Measurements from ENCODE around the gene PTGDS. TPM values are rescaled to one million over a fixed set of nuclear protein-coding genes. Genes with fewer than 3 reads are reported as not detected.

PTGDS gene
- total and polyA plus RNA-seq, 10 of the 15 experiments (the other 5 are each of a cell fraction or from before 2014, with no cell fraction given): not detected

GRCh38 chr9:136990242-136990911, 13.1 kb downstream of the PTGDS start (continued):
- TF ChIP-seq ATF3 (IDR thresholded peaks at IDR 0.05; ENCODE audit: borderline replicate concordance, extremely low read depth, low read depth, low read length): no peak

GRCh38 chr9:136991993-136992818, 14.9 kb downstream of the PTGDS start, which contains the start of gene PAXX:
Gene PAXX (plus strand): TSS chr9:136992422. CDS start chr9:136992444, 22 bp downstream.
- Histone ChIP-seq H3K79me2 (ENCODE audit: control insufficient read depth, insufficient read depth, low read length) (no peaks in the 10 kb centered on the region; the same call in 1 of the 2 replicates), H4K20me1 (ENCODE audit: control insufficient read depth, insufficient read depth) (no peaks in the 10 kb centered on the region), H3K9me3 (replicated peaks; ENCODE audit: control insufficient read depth, insufficient read depth, low read length) (no peaks in the 10 kb centered on the region; the same call in 2 of the 3 replicates), H3K9ac (ENCODE audit: control insufficient read depth, insufficient read depth, low read length) (peak within 1 kb of the TSS; percentile 66), H3K27me3 (replicated peaks in 1 of 2; ENCODE audit: control insufficient read depth in 2 of 2, insufficient read depth in 2 of 2, low read length in 1 of 2) (peaks cover 2 to 4% of the 10 kb centered on the region in 2 experiments; a peak in 3 of 4 replicates), H3K4me2 (ENCODE audit: control insufficient read depth, insufficient read depth) (peak within 1 kb of the TSS; percentile 99), H3K36me3 (ENCODE audit: control insufficient read depth in 2 of 2, insufficient read depth in 2 of 2, low read length in 1 of 2) (no peaks in the 10 kb centered on the region), H2AFZ (ENCODE audit: control insufficient read depth, low read depth, low read length) (peak within 1 kb of the TSS; percentile 92), H3K27ac (ENCODE audit: control insufficient read depth, insufficient read depth) (peak within 1 kb of the TSS; percentile 63), H3K4me1 (ENCODE audit: control insufficient read depth, insufficient read depth, low read length) (peaks cover 20% of the 10 kb centered on the region), H3K4me3 (peak within 1 kb of the TSS; percentile 73)
- ChIA-PET POLR2A (interaction anchor here (0.9 to 1.5 kb wide), 6 partner anchors 8 to 249 kb away, joined by 3 to 5 read pairs (median 4); partner anchors contain the start of gene TUBB4B), SMC1A (ENCODE audit: uncharacterized antibody, unreplicated experiment) (interaction anchor here (0.8 to 1.1 kb wide), 3 partner anchors 27 to 44 kb away, joined by 3 to 4 read pairs (median 4); no protein-coding TSS in a partner anchor), RAD21 (ENCODE audit: unreplicated experiment) (interaction anchor here (1.3 to 1.7 kb wide), 2 partner anchors 45 to 226 kb away, joined by 3 to 8 read pairs; no protein-coding TSS in a partner anchor), CTCF (interaction anchor here (0.6 to 3.3 kb wide), 11 partner anchors 8 to 205 kb away, joined by 3 to 17 read pairs (median 4); no protein-coding TSS in a partner anchor)
- in situ Hi-C loops (cut with MboI) (no loop called here), intact Hi-C loops (cut with micrococcal nuclease; ENCODE audit: unreplicated experiment) (loop anchor here (1.0 kb wide), 1 partner anchor 48 kb away; the partner anchor contains the start of gene FBXW5)
- no peak for FAIRE-seq
- TSS peak; percentile 93 for BruUV-seq (replicated peaks)
- peak; percentile 94 for ATAC-seq
- 2% methylated on average over 49 of the region's 92 CpGs for WGBS (ENCODE audit: insufficient coverage, insufficient replicate concordance, low lambda C conversion rate, missing lambda C conversion rate)
- DNase-seq (ENCODE audit: low read depth, low spot score): no peak
- no peak for TF ChIP-seq CREB1 (IDR thresholded peaks at IDR 0.05; ENCODE audit: low read depth)
- peak; percentile 46 for TF ChIP-seq NRF1 (conservative IDR thresholded peaks at IDR 0.05; ENCODE audit: low read depth, low read length)
- TF ChIP-seq ZBTB4 (CRISPR knock-in tag; IDR thresholded peaks at IDR 0.05): no peak
- TF ChIP-seq SMARCA5 (IDR thresholded peaks at IDR 0.05): peak; percentile 72
- TF ChIP-seq ZNF622 (IDR thresholded peaks at IDR 0.05): no peak
- TF ChIP-seq SUPT20H (IDR thresholded peaks at IDR 0.05; ENCODE audit: borderline replicate concordance, control insufficient read depth, low read depth, low read length): no peak
- TF ChIP-seq YBX1 (IDR thresholded peaks at IDR 0.05): no peak
- TF ChIP-seq E2F4 (IDR thresholded peaks at IDR 0.05; ENCODE audit: low read depth, low read length): no peak
- no peak for TF ChIP-seq RBBP5 (conservative IDR thresholded peaks at IDR 0.05)
- 0 out of 2 replicates have a peak, but pooled peaks have one; percentile 42 for TF ChIP-seq ZNF207 (IDR thresholded peaks at IDR 0.05; ENCODE audit: borderline replicate concordance)
- TF ChIP-seq PKNOX1 (IDR thresholded peaks at IDR 0.05): peak; percentile 40
- no peak for TF ChIP-seq TAF1 (IDR thresholded peaks at IDR 0.05; ENCODE audit: borderline replicate concordance, low read depth, low read length)
- TF ChIP-seq CBFB (IDR thresholded peaks at IDR 0.05; ENCODE audit: low read depth): no peak
- TF ChIP-seq RUNX3 (IDR thresholded peaks at IDR 0.05; ENCODE audit: low read length): no peak
